OCI-LY7 (cell line): ENCODE results near the gene TNFAIP3. TPM values are rescaled to one million over a fixed set of nuclear protein-coding genes. Genes with fewer than 3 reads are reported as not detected.

Experiments used
- BruUV-seq: library from RNA; stranded (reverse); fragments of 400-500 nt; replicated peaks from 2 replicates; lab custom pipeline; 2021; lab: Mats Ljungman, UMichigan
- CTCF ChIA-PET: fragments of 300-600 bp; sonication (Branson Sonifier 250); formaldehyde crosslinking; loops from one replicate; lab custom pipeline; 2022; ENCODE audit warnings: antibody characterized with exemption; ENCODE audit not compliant: unreplicated experiment; lab: Charles Lee
- POLR2A ChIA-PET: fragments of 300-600 bp; sonication (Branson Sonifier 250); formaldehyde crosslinking; loops from one replicate; lab custom pipeline; 2022; ENCODE audit warnings: antibody characterized with exemption; lab: Charles Lee
- DNase-seq: peaks from one replicate; pipeline ENCODE4 v3.0.0-alpha.2; 2015; ENCODE audit warnings: low spot score
- H2AFZ ChIP-seq: fragments of 200-600 bp; sonication (generic), shearing (Covaris generic); 2 replicates; pipeline ENCODE4 v1.6.1; 2014; ENCODE audit warnings: mild to moderate bottlenecking, antibody characterized with exemption, low read length, moderate library complexity
- H3K27ac ChIP-seq: fragments of 200-600 bp; sonication (generic); 2 replicates; pipeline ENCODE4 v1.5.1; 2014; ENCODE audit warnings: mixed run types, low read depth, mild to moderate bottlenecking, moderate library complexity, low read length, inconsistent platforms; ENCODE audit not compliant: poor library complexity, severe bottlenecking
- H3K36me3 ChIP-seq: fragments of 200-600 bp; sonication (generic); 2 replicates; pipeline ENCODE4 v1.6.1; 2014; ENCODE audit warnings: mild to moderate bottlenecking, antibody characterized with exemption, low read length, moderate library complexity, mixed read lengths; ENCODE audit not compliant: insufficient read depth
- H3K4me1 ChIP-seq: fragments of 200-600 bp; sonication (generic); 2 replicates; pipeline ENCODE4 v1.5.1; 2014; ENCODE audit warnings: mild to moderate bottlenecking, low read length; ENCODE audit not compliant: insufficient read depth, poor library complexity, severe bottlenecking
- H3K4me2 ChIP-seq: fragments of 200-600 bp; sonication (generic); 2 replicates; pipeline ENCODE4 v1.6.1; 2014; ENCODE audit warnings: mild to moderate bottlenecking, low read length
- H3K4me3 ChIP-seq: fragments of 200-600 bp; sonication (generic); 2 replicates; pipeline ENCODE4 v1.5.1; 2014; ENCODE audit warnings: mild to moderate bottlenecking, low read depth, low read length; ENCODE audit not compliant: poor library complexity, severe bottlenecking
- H3K79me2 ChIP-seq: fragments of 200-600 bp; sonication (generic); 2 replicates; pipeline ENCODE4 v1.6.1; 2016; ENCODE audit warnings: low read depth, mild to moderate bottlenecking, low read length, moderate library complexity, mixed read lengths; ENCODE audit not compliant: insufficient read depth
- H3K9me2 ChIP-seq: fragments of 200-600 bp; sonication (generic); 2 replicates; pipeline ENCODE4 v1.6.1; 2016; ENCODE audit warnings: mild to moderate bottlenecking, low read length, mixed read lengths; ENCODE audit not compliant: insufficient read depth
- H3K9me3 ChIP-seq: fragments of 200-600 bp; sonication (generic); 2 replicates; pipeline ENCODE4 v1.6.1; 2014; ENCODE audit warnings: mild to moderate bottlenecking, mixed run types, low read length, mixed read lengths
- H4K20me1 ChIP-seq: fragments of 200-600 bp; sonication (generic); 2 replicates; pipeline ENCODE4 v1.6.1; 2014; ENCODE audit warnings: mild to moderate bottlenecking, antibody characterized with exemption, low read length, moderate library complexity, mixed read lengths; ENCODE audit not compliant: insufficient read depth
- EZH2phosphoT487 ChIP-seq: fragments of 200-600 bp; sonication (generic); IDR thresholded peaks from 2 replicates; pipeline ENCODE4 v1.6.1; 2018; ENCODE audit warnings: low read depth, borderline replicate concordance, mild to moderate bottlenecking, mixed run types, antibody characterized with exemption, low read length, moderate library complexity, mixed read lengths
- intact Hi-C: fragments of 100-400 bp; cut with micrococcal nuclease; formaldehyde crosslinking; loops from one replicate; pipeline ENCODE4 v1.10.0; 2022; ENCODE audit not compliant: unreplicated experiment
- total RNA-seq, 2 experiments: library from RNA; depleted of rRNA in 1 of 2; stranded (reverse); fragments of >200 nt in 1 of 2; shearing (Covaris generic) in 1 of 2; gene quantifications; 2 replicates each; pipeline ENCODE4 v1.2.3, GENCODE V29; 2014 to 2022
- TF ChIP-seq, protein P1 (sequence below): fragments of 200-600 bp; sonication (generic); conservative IDR thresholded peaks from 2 replicates; pipeline ENCODE4 v1.5.1; 2014; ENCODE audit warnings: mild to moderate bottlenecking, antibody characterized with exemption, low read length, moderate library complexity, mixed read lengths

Gene TNFAIP3
- total RNA-seq, 2 experiments from 2014 or later = 8.8 to 28.3 TPM

DNA sequence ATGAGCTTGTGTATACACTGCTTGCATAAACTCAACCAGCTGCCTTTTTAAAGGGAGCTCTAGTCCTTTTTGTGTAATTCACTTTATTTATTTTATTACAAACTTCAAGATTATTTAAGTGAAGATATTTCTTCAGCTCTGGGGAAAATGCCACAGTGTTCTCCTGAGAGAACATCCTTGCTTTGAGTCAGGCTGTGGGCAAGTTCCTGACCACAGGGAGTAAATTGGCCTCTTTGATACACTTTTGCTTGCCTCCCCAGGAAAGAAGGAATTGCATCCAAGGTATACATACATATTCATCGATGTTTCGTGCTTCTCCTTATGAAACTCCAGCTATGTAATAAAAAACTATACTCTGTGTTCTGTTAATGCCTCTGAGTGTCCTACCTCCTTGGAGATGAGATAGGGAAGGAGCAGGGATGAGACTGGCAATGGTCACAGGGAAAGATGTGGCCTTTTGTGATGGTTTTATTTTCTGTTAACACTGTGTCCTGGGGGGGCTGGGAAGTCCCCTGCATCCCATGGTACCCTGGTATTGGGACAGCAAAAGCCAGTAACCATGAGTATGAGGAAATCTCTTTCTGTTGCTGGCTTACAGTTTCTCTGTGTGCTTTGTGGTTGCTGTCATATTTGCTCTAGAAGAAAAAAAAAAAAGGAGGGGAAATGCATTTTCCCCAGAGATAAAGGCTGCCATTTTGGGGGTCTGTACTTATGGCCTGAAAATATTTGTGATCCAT is 15.3 kb downstream of the TNFAIP3 start:
- ChIA-PET CTCF (no interaction called here), POLR2A (interaction anchor here (0.5 to 2.9 kb wide), 13 partner anchors 10 to 1951 kb away, joined by 3 to 11 read pairs (median 3); no protein-coding TSS in a partner anchor)
- H3K4me2 ChIP-seq = no peak overlapping the region
- no peak overlapping the region for H3K4me3 ChIP-seq
- intact Hi-C loops = no loop called here
- TSS peak; percentile 44 for BruUV-seq
- TF ChIP-seq, protein P1, sequence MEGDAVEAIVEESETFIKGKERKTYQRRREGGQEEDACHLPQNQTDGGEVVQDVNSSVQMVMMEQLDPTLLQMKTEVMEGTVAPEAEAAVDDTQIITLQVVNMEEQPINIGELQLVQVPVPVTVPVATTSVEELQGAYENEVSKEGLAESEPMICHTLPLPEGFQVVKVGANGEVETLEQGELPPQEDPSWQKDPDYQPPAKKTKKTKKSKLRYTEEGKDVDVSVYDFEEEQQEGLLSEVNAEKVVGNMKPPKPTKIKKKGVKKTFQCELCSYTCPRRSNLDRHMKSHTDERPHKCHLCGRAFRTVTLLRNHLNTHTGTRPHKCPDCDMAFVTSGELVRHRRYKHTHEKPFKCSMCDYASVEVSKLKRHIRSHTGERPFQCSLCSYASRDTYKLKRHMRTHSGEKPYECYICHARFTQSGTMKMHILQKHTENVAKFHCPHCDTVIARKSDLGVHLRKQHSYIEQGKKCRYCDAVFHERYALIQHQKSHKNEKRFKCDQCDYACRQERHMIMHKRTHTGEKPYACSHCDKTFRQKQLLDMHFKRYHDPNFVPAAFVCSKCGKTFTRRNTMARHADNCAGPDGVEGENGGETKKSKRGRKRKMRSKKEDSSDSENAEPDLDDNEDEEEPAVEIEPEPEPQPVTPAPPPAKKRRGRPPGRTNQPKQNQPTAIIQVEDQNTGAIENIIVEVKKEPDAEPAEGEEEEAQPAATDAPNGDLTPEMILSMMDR = no peak
- DNase-seq = no peak
- peaks cover 6% of the 10 kb centered on the region for H3K4me1 ChIP-seq
- H3K27ac ChIP-seq = no peak overlapping the region
- H3K9me2 ChIP-seq = no peaks in the 10 kb centered on the region
- peaks cover 61% of the 10 kb centered on the region for H3K36me3 ChIP-seq
- H2AFZ ChIP-seq = no peak overlapping the region
- H3K9me3 ChIP-seq = no peaks in the 10 kb centered on the region
- H4K20me1 ChIP-seq = no peaks in the 10 kb centered on the region
- no peaks in the 10 kb centered on the region for H3K79me2 ChIP-seq

DNA sequence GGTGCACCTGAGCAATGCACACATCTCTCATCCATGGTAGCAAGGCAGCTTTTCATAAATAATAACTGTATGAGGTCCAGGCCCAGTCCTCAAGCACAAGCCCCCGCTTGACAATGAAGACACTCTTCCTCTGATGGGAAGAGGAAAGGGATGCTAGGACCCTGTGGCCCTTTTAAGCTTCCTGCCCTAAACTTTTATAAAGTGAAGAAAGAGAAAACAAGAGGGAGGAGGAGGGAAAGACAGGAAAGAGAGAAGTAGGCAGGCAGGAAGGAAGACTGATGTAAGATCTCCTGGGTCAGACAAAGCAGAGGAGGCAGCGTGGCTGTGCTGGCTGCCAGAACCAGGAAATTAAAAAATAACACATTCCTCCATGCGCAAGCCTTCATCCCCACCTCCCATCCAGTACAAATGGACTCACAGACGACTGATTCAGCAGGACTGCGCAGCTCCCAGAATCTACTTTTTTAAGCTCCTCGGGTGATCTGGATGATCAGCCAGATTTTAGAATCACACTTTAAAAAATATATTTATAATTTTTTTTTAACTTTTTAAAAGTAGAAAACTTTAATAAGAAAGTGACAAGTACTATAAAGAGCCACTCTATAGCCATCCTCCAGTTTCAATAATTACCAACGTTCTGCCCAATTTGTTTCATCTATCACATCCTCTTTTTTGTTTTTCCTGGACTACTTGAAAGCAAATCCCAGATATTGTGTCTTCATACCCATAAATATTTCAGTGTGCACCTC is 16.5 kb downstream of the TNFAIP3 start:
- Histone ChIP-seq H3K36me3 (peaks cover 49% of the 10 kb centered on the region), H3K27ac (peak overlapping the region; percentile 32), H3K4me1 (peaks cover 6% of the 10 kb centered on the region), H3K4me2 (no peak overlapping the region), H4K20me1 (no peaks in the 10 kb centered on the region), H3K9me2 (no peaks in the 10 kb centered on the region), H3K9me3 (no peaks in the 10 kb centered on the region), H3K4me3 (no peak overlapping the region), H3K79me2 (no peaks in the 10 kb centered on the region), H2AFZ (no peak overlapping the region)
- TF ChIP-seq EZH2phosphoT487 = no peak
- TF ChIP-seq, protein P1 = no peak
- ChIA-PET POLR2A (interaction anchor here (0.6 to 1.1 kb wide), 5 partner anchors 11 to 127 kb away, joined by 3 to 5 read pairs (median 4); no protein-coding TSS in a partner anchor), CTCF (interaction anchor here (0.5 kb wide), 1 partner anchor 19 kb away, joined by 3 read pairs; no protein-coding TSS in a partner anchor)
- intact Hi-C loops = no loop called here
- no TSS peak for BruUV-seq
- DNase-seq = no peak
